Dermis microvascular lymphatic vessel endothelial cell (primary cell): ENCODE measurements around the gene VIL1. TPM values are rescaled to one million over a fixed set of nuclear protein-coding genes. Genes with fewer than 3 reads are reported as not detected.

Experiments
- DNase-seq, 2 donors: peaks; one replicate each; pipeline versions ENCODE4 v3.0.0 to v3.0.0-alpha.2; 2010; ENCODE audit warnings: low read depth in 2 of 2
- total RNA-seq: library from RNA; depleted of rRNA; stranded (reverse); fragments of >200 nt; gene quantifications from 2 replicates; pipeline ENCODE4 v1.2.1, GENCODE V29; 2014

Gene VIL1
- not detected in 2 replicates for total RNA-seq

DNA sequence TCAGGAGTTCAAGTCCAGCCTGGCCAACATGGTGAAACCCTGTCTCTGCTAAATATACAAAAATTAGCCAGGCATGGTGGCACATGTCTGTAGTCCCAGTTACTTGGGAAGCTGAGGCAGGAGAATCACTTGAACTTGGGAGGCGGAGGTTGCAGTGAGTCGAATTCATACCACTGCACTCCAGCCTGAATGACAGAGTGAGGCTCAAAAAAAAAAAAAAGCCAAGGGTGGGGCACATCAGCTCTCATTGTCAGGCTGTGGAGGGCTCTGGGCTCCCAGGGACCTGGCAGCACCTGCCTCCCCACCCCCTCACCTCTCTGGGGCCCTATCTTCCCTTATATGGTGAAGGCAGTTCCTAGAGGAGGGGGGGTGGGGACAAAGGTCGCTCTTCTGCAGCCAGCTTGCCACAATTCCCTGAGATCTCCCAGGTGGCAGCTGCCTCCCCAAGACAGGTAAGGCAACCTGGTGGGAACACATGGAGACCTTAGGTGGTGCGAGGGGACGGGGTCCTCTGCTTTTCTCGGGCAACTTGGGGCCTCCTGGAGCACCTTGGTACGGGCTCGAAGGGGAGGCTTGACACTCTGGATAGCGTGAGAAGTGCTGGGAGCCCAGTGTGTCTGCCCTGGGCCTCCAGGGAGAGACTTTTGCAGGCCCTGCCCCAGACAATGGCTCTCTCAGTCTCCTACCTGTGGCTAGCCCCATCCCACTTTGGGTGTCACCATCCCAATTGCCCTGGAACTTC, at the start of gene VIL1:
TSS of gene VIL1 (plus strand) at position 407 of the 742 bp plus-strand sequence. CDS start 4,656 bp downstream, outside the sequence.
- no peak for DNase-seq

DNA sequence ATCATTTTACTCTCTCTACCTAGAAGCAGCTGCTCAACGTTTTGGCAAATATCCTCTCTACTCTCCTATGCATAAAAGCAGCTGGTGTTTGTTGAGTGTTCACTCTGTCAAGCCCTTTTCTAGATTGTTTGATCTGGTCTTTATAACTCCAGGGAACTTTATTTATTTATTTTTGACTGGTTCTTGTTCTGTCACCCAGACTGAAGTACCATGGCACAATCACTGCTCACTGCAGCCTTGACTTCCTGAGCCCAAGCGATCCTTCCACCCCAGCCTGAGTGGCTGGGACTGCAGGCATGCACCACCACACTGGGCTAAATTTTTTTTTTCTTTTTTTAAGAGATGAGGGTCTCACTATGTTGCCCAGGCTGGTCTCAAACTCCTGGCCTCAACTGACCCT, 49.6 kb upstream of the VIL1 start:
- DNase-seq, result no peak

DNA sequence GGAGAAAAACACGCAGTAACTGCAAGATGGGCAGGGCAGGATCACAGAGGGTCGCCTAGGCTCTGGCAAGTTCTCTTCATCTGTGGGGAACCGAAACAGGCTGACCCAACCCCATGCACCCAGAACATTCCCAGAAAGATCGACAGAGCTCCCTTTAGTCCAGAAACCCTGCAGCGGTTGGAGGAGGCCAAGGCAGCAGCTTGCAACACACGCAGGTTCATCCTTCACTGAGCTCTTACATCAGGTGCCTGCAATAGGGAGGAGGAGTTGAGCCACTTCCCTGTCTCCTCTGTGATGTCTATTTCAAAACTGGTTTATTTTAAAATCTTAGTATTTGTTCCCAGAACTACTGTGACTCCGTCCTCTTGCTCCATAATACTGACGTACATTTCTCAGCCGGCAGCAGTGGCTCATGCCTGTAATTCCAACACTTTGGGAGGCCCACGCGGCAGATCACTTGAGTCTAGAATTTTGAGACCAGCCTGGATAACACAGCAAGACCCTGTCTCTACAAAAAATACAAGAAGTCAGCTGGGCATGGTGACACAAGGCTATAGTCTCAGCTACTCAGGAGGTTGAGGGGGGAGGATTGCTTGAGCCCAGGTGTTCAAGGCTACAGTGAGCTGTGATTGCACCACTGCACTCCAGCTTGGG, 48.4 kb upstream of the VIL1 start:
- no peak for DNase-seq

- no peak for DNase-seq
Measured at GRCh38 chr2:218371983-218372350, 47.0 kb upstream of the VIL1 start.

DNA sequence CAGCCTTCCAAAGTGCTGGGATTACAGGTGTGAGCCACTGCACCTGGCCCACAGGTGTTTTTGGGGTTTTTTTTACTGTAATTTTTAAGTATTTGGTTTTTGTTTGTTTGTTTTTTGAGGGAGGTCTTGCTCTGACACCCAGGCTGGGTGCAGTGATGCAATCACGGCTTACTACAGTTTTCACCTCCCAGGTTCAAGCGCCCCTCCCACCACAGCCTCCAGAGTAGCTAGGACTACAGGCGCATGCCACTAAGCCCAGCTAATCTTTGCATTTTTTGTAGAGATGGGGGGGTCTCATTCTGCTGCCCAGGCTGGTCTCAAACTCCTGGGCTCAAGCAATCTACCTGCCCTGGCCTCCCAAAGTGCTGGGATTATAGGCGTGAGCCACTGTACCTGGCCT, 44.1 kb upstream of the VIL1 start:
- DNase-seq, result no peak

DNA sequence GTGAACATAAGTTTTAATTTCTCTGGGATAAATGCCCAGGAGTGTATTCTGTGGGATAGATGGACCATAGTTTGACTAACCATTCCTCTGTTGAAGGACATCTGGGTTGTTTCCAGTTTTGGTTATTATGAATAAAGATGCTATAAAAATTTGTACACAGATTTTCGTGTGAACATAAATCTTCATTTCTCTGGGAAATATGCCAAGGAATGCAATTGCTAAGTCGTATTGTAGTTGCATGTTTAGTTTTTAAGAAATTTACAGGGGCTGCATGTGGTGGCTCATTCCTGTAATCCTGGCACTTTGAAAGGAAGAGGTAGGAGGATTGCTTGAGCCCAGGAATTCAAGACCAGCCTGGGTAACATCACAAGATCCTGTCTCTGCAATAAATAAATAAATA, 43.7 kb upstream of the VIL1 start:
- DNase-seq, result peak in 1 of 2 donors; percentile 67

DNA sequence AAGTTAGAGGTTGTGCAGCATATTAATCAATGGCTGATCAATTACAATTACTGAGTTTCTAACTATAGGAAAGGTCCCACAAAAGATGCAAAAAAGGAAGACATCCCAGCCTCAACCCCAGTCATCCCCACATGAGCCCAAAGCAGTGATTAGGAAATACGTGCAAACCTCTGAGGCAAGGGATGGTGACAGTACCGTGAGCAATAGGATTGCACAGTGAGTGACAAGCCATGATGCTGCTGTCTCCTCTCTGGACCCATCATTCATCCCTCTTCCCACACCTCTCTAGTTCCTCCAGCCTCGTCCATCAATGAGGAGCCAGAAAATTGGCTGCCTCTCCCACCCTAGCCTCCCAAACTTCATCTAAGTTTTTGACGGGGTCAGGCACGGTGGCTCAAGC, 40.9 kb upstream of the VIL1 start:
- DNase-seq, result no peak

DNA sequence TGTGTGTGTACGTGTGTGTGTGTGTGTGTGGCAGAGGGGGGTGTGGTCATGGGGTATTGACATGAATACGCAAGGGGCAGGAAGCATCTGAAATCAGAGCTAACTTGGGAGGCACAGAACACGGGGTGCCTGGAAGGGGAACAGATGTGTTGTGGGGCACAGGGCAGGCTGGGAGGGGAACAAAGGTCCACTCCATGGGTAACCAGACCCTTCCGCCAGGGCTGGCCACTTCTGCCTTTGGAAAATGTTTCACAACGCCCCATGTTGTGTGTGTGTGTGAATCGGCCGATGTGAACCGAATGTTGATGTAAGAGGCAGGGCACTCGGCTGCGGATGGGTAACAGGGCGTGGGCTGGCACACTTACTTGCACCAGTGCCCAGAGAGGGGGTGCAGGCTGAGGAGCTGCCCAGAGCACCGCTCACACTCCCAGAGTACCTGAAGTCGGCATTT, 37.0 kb upstream of the VIL1 start, which contains the start of gene SLC11A1:
TSS of gene SLC11A1 (plus strand) at position 358 of the 451 bp plus-strand sequence. CDS start 96 bp downstream, outside the sequence.
- DNase-seq, result no peak

DNA sequence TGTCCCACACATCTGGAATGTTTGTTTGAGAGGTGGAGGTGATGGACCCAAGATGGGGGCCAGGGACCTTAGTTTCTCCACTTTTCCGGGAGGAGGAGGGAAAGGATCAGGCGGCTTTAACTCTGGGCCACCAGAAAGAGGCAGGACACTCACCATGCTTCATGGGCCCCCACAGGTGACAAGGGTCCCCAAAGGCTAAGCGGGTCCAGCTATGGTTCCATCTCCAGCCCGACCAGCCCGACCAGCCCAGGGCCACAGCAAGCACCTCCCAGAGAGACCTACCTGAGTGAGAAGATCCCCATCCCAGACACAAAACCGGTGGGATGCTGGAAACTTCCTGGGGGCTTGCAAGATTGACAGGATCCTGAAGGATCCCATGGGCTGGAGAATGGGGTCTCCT, 36.1 kb upstream of the VIL1 start:
- DNase-seq, result no peak

GRCh38 chr2:218383892-218384519, 34.9 kb upstream of the VIL1 start:
- no peak for DNase-seq

GRCh38 chr2:218384975-218385374, 33.9 kb upstream of the VIL1 start:
- DNase-seq, result no peak

DNA sequence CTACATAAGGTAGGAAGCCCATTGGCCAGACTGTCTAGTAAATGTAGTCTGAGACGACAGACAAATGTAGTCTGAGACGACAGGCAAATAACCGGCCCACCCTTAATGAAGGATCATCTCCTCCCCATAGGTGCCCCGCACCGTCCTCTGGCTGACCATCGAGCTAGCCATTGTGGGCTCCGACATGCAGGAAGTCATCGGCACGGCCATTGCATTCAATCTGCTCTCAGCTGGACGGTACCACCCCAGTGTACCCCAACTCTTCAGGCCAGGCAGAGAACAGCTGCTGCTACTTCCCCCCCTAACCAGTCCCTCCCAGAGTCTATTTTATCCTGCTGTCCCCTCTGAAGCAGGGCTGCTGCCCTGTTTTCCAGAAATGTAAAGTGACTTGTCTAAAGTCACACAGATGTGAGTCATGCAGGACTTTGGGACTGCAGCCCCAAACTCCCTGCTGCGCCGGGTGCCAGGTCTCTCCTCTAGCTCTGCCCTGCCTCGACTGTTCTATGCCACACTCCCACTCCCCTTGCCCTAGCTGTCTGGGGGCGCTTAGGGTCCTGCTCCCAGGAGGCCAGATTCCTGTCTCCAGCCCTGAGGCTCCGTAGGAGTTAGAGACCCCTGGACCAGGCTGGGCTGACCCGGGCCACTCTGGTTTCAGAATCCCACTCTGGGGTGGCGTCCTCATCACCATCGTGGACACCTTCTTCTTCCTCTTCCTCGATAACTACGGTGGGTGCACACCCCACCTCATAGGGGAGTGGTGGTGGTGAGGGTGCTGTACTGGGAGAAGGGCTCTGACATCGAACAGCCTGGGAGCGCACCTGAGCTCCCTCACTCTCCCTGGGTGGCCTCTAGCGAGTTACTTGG, 32.2 kb upstream of the VIL1 start:
- no peak for DNase-seq

GRCh38 chr2:218387369-218388194, 31.3 kb upstream of the VIL1 start:
- peak in 1 of 2 donors; percentile 66 for DNase-seq

- no peak for DNase-seq
Measured at GRCh38 chr2:218389333-218390150, 29.4 kb upstream of the VIL1 start.

DNA sequence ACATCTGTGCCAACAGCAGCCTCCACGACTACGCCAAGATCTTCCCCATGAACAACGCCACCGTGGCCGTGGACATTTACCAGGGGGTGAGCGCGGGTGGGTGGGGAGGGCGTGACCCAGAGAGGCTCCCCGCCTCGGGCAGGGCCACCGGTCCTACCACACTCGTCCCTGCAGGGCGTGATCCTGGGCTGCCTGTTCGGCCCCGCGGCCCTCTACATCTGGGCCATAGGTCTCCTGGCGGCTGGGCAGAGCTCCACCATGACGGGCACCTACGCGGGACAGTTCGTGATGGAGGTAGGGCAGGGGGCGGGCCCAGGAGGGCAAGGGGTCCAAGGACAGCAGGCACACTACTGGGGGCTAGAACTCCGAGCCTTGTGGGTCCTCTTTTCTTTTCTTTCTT, 27.7 kb upstream of the VIL1 start:
- no peak for DNase-seq

GRCh38 chr2:218392459-218392858, 26.5 kb upstream of the VIL1 start:
- DNase-seq, result no peak

DNA sequence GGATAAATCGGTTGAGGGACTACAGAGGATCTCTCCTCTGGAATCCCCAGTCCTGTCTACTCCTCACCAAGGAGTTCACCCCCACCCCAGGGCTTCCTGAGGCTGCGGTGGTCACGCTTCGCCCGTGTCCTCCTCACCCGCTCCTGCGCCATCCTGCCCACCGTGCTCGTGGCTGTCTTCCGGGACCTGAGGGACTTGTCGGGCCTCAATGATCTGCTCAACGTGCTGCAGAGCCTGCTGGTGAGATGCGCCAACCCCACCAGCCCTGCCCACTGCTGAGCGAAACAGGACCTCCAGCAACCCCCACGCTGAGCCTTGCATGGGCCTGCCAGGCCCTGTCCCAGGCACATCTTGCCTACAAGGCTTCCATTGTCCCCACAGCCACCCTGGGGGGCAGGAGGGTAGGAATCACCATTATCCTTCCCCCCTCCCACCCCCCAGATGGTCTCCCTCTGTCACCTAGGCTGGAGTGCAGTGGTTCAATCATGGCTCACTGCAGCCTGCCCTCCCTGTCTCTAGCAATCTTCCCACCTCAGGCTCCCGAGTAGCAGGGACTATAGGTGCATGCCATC, 25.9 kb upstream of the VIL1 start:
- DNase-seq, result no peak

GRCh38 chr2:218393750-218394290, 25.1 kb upstream of the VIL1 start:
- no peak for DNase-seq
